Left lung (tissue), 10 donors: ENCODE data around the gene C11orf52. TPM values are rescaled to one million over a fixed set of nuclear protein-coding genes. Genes with fewer than 3 reads are reported as not detected.
A peak's percentile ranks its signal among the peaks of the same experiment; 100 is the strongest.

ENCODE experiments used
- ATAC-seq: fragments of 200-7000 bp; cut with Tn5 transposase; one replicate; pipeline ENCODE4 v1.9.1; 2020; ENCODE audit warnings: moderate library complexity
- DNase-seq, 4 donors: peaks; one replicate each; pipeline ENCODE4 v3.0.0-alpha.2; 2013 to 2020
- H3K27ac ChIP-seq, 2 donors: fragments of 200-600 bp; sonication (generic) in 1 of 2; one replicate each; pipeline versions ENCODE4 v1.5.0 to v1.8.0; 2020 to 2021
- H3K27me3 ChIP-seq, 2 donors: fragments of 200-600 bp; sonication (generic) in 1 of 2; one replicate each; pipeline versions ENCODE4 v1.5.0 to v1.8.0; 2020 to 2021
- H3K36me3 ChIP-seq, 2 donors: fragments of 200-600 bp; sonication (generic) in 1 of 2; one replicate each; pipeline versions ENCODE4 v1.5.0 to v1.8.0; 2020 to 2021
- H3K4me1 ChIP-seq, 2 donors: fragments of 200-600 bp; one replicate each; pipeline ENCODE4 v1.8.0; 2021
- H3K4me3 ChIP-seq, 2 donors: fragments of 200-600 bp; sonication (generic) in 1 of 2; one replicate each; pipeline versions ENCODE4 v1.5.0 to v1.8.0; 2020 to 2021; ENCODE audit warnings: mild to moderate bottlenecking in 1 of 2
- H3K9me3 ChIP-seq, 2 donors: fragments of 200-600 bp; sonication (generic) in 1 of 2; one replicate each; pipeline versions ENCODE4 v1.5.0 to v1.8.0; 2020 to 2021
- CTCF ChIP-seq, 2 donors: fragments of 200-600 bp; sonication (generic) in 1 of 2; IDR thresholded peaks; one replicate each; pipeline versions ENCODE4 v1.5.0 to v1.8.0; 2021; ENCODE audit warnings: antibody characterized with exemption in 2 of 2
- intact Hi-C, 2 donors: fragments of 100-400 bp; cut with DNase I; formaldehyde crosslinking; loops; one replicate each; pipeline versions ENCODE4 v1.11.2 to v1.14.2; 2022
- polyA plus RNA-seq, 6 donors: library from polyadenylated mRNA; unstranded; fragments of 120-200 nt; gene quantifications; one replicate each; pipeline ENCODE4 v1.2.1, GENCODE V29; 2013; ENCODE audit not compliant: insufficient read length in 6 of 6
- total RNA-seq, 2 donors: library from RNA; stranded (reverse); fragmentation: NEBNext Ultra II Directional; extraction: Animal tissue kit (Norgen Biotek cat#: 25700); gene quantifications; one replicate each; pipeline ENCODE4 v1.2.1, GENCODE V29; 2021
- donor health status: DM: no; HTN: yes; CAD: no.
- donor health status: DM: no; HTN: no; CAD: no.

C11orf52 gene
- total and polyA plus RNA-seq, 8 donors = 5.7 to 15.6 (median 9.1) TPM

GRCh38 chr11:111922803-111923202, 4.1 kb downstream of the C11orf52 start:
- peak overlapping the region; percentile 24 to 92 for H3K27ac ChIP-seq
- no peaks in the 10 kb centered on the region for H3K9me3 ChIP-seq
- no peaks in the 10 kb centered on the region for H3K27me3 ChIP-seq
- ATAC-seq (peak; percentile 4), DNase-seq (peak in 2 of 4 donors; percentile 81 to 89)
- peaks cover 21 to 22% of the 10 kb centered on the region in 2 donors for H3K4me1 ChIP-seq
- H3K4me3 ChIP-seq = no peak overlapping the region
- intact Hi-C loops = loop anchor here in 1 of 2 donors (10.0 kb wide), 1 partner anchor 48 kb away; the partner anchor contains the start of genes ALG9, CFAP68 and FDXACB1
- H3K36me3 ChIP-seq = no peaks in the 10 kb centered on the region
- TF ChIP-seq CTCF (IDR thresholded peaks at IDR 0.05) = no peak

GRCh38 chr11:111923351-111923788, 4.7 kb downstream of the C11orf52 start:
- Histone ChIP-seq H3K4me3 (no peak overlapping the region), H3K36me3 (no peaks in the 10 kb centered on the region), H3K27me3 (no peaks in the 10 kb centered on the region), H3K4me1 (peaks cover 21 to 22% of the 10 kb centered on the region in 2 donors), H3K27ac (peak overlapping the region; percentile 24 to 92), H3K9me3 (no peaks in the 10 kb centered on the region)
- ATAC-seq = no peak
- intact Hi-C loops = loop anchor here in 1 of 2 donors (10.0 kb wide), 1 partner anchor 49 kb away; the partner anchor contains the start of genes ALG9, CFAP68 and FDXACB1
- DNase-seq = no peak
- TF ChIP-seq CTCF (IDR thresholded peaks at IDR 0.05) = no peak

DNA sequence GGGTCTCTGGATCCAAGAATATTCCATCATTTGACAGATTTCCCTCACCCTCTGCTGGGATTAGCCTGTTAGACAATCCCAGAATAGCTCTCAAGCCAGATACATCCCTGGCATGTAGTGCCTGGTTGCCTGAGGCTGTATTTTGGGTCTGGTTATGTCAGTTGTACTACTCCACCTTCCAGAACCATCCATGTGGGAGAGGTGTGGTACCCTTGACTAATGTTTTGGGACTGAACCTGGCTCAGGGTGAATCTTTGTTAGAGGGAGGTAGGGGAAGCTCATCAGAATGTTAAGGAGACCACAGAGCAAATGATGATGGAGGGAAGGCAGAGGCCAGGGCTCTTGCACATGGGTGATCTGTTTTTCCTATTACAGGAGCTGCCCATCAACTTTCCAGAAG, 5.2 kb downstream of the C11orf52 start:
- Histone ChIP-seq H3K4me3 (no peak overlapping the region), H3K9me3 (no peaks in the 10 kb centered on the region), H3K27ac (peak overlapping the region; percentile 24 to 92), H3K36me3 (no peaks in the 10 kb centered on the region), H3K27me3 (no peaks in the 10 kb centered on the region), H3K4me1 (peaks cover 21 to 22% of the 10 kb centered on the region in 2 donors)
- ATAC-seq (no peak), DNase-seq (no peak)
- intact Hi-C loops = loop anchor here in 1 of 2 donors (10.0 kb wide), 1 partner anchor 49 kb away; the partner anchor contains the start of genes ALG9, CFAP68 and FDXACB1
- no peak for TF ChIP-seq CTCF (IDR thresholded peaks at IDR 0.05)

GRCh38 chr11:111925953-111926352, 7.2 kb downstream of the C11orf52 start:
- intact Hi-C loops = loop anchor here in 1 of 2 donors (10.0 kb wide), 1 partner anchor 51 kb away; the partner anchor contains the start of genes ALG9, CFAP68 and FDXACB1
- no peak for ATAC-seq
- H3K36me3 ChIP-seq = no peaks in the 10 kb centered on the region

More at GRCh38 chr11:111925953-111926352, 7.2 kb downstream of the C11orf52 start:
- no peaks in the 10 kb centered on the region for H3K9me3 ChIP-seq
- no peak overlapping the region for H3K4me3 ChIP-seq
- no peak for DNase-seq
- peaks cover 21 to 22% of the 10 kb centered on the region in 2 donors for H3K4me1 ChIP-seq
- no peaks in the 10 kb centered on the region for H3K27me3 ChIP-seq
- peak overlapping the region; percentile 84 to 88 for H3K27ac ChIP-seq
- TF ChIP-seq CTCF (IDR thresholded peaks at IDR 0.05) = no peak
